ENCODE measurements around the gene EYS. TPM values are rescaled to one million over a fixed set of nuclear protein-coding genes. Genes with fewer than 3 reads are reported as not detected.

The EYS gene
- total RNA-seq, 2 donors from 2014 or later = not detected

DNA sequence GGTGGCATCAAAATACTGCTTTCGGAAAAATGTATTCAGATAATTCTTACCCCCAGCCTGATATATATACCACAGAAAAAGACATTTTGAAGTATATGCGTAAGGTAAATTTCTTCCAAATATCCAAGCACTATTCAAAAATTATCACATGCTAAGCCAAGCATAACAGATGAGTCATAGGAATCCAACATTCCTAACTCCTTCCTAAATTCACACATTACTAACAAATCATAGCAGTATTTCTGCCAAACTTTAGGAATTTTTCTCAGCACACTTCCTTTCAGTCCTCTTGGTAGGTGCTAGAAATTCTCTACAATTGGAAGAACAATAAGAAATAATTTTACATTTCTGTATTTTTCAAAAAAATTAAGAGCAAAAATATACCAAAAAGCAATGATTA is 417.5 kb downstream of the EYS start:
- no peak for ATAC-seq (replicated peaks)
- no peak overlapping the region for H3K27ac Mint-ChIP-seq
- no peaks in the 10 kb centered on the region for H3K4me1 Mint-ChIP-seq
- H3K9me3 Mint-ChIP-seq = peaks cover 4% of the 10 kb centered on the region
- H3K36me3 Mint-ChIP-seq (ENCODE audit: low read depth) = no peaks in the 10 kb centered on the region
- no peak overlapping the region for H3K4me3 Mint-ChIP-seq
- no peaks in the 10 kb centered on the region for H3K27me3 Mint-ChIP-seq

DNA sequence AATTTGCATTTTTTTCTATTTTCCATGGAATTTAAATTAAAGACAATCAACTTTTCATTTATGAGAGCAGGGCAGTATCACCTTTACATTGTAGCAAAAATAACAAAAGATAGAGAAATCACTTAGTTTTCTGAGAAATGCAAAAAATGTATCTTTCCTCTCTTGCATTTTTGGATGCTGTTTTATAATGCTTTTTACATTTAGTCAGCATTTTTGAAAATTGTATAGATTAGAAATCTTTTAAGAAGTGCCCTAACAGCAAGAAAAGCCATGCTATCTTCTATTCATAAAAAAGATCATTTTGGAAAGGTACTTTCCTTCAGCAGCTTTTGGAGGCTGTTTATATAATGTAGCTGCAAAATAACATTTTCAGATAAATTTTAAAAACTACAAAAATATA is 421.8 kb downstream of the EYS start:
- ATAC-seq (replicated peaks) = no peak
- Mint-ChIP-seq H3K9me3 (peaks cover 4% of the 10 kb centered on the region), H3K4me1 (no peaks in the 10 kb centered on the region), H3K4me3 (no peak overlapping the region), H3K36me3 (ENCODE audit: low read depth) (no peaks in the 10 kb centered on the region), H3K27me3 (no peaks in the 10 kb centered on the region), H3K27ac (no peak overlapping the region)

- H3K27ac Mint-ChIP-seq = no peak overlapping the region
- H3K4me3 Mint-ChIP-seq = no peak overlapping the region
- no peak for ATAC-seq (replicated peaks)
- H3K4me1 Mint-ChIP-seq = no peaks in the 10 kb centered on the region
- peaks cover 11% of the 10 kb centered on the region for H3K9me3 Mint-ChIP-seq
- no peaks in the 10 kb centered on the region for H3K27me3 Mint-ChIP-seq
- H3K36me3 Mint-ChIP-seq (ENCODE audit: low read depth) = no peaks in the 10 kb centered on the region
Observed at GRCh38 chr6:65280060-65280459, 427.0 kb downstream of the EYS start.

DNA sequence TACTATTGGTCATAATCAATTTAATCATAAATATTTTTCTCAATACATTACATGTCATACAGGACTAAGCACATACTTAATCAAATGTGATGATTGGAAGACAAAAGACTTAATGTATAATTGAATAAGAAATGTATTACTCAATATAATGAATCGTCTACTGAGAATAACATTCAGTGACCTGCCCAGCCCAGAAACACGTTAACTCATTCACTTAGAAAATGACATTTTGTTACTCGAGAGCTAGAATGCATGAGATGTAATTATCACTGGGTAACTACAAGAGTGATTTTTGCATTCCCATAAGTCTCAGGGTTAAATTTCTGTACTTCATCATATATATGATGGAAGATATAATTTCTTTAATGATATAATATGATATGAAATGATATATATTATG is 444.8 kb downstream of the EYS start:
- Mint-ChIP-seq H3K36me3 (ENCODE audit: low read depth) (no peaks in the 10 kb centered on the region), H3K27me3 (no peaks in the 10 kb centered on the region), H3K4me1 (no peaks in the 10 kb centered on the region), H3K27ac (no peak overlapping the region), H3K9me3 (peaks cover 13% of the 10 kb centered on the region), H3K4me3 (no peak overlapping the region)
- ATAC-seq (replicated peaks) = no peak

- Mint-ChIP-seq H3K4me1 (no peaks in the 10 kb centered on the region), H3K27ac (no peak overlapping the region)
Observed at GRCh38 chr6:65259982-65260381, 447.0 kb downstream of the EYS start.

GRCh38 chr6:65259059-65259458 is 448.0 kb downstream of the EYS start:
- H3K4me1 Mint-ChIP-seq = no peaks in the 10 kb centered on the region
- H3K9me3 Mint-ChIP-seq = peaks cover 15% of the 10 kb centered on the region
- ATAC-seq (replicated peaks) = no peak

More at GRCh38 chr6:65259982-65260381, 447.0 kb downstream of the EYS start:
- ATAC-seq (replicated peaks) = no peak
- H3K4me3 Mint-ChIP-seq = no peak overlapping the region
- H3K9me3 Mint-ChIP-seq = peaks cover 13% of the 10 kb centered on the region
- H3K27me3 Mint-ChIP-seq = no peaks in the 10 kb centered on the region
- no peaks in the 10 kb centered on the region for H3K36me3 Mint-ChIP-seq (ENCODE audit: low read depth)

DNA sequence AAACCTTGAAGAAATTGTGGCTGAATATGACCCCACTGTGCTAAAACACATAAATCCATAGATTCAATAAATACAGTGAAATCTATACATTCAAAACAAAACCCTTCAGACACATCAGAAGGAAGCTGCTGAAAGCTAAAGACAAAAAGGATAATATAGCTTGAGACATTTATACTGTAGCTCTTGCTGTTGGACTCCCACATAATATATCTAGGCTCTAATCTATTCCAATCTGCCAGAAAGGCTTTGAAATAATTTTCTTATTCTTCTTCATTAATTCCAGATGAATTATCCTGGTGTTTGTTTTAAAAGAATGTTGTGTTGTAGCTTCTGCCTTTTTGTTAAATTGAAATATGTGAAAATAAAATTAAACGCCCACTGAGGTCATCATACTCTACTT is 454.0 kb downstream of the EYS start:
- no peaks in the 10 kb centered on the region for H3K36me3 Mint-ChIP-seq (ENCODE audit: low read depth)
- peaks cover 8% of the 10 kb centered on the region for H3K9me3 Mint-ChIP-seq
- no peaks in the 10 kb centered on the region for H3K4me1 Mint-ChIP-seq
- no peak overlapping the region for H3K27ac Mint-ChIP-seq
- no peak for ATAC-seq (replicated peaks)
- no peak overlapping the region for H3K4me3 Mint-ChIP-seq
- H3K27me3 Mint-ChIP-seq = no peaks in the 10 kb centered on the region

More at GRCh38 chr6:65259059-65259458, 448.0 kb downstream of the EYS start:
- H3K4me3 Mint-ChIP-seq = no peak overlapping the region
- H3K27ac Mint-ChIP-seq = no peak overlapping the region
- no peaks in the 10 kb centered on the region for H3K27me3 Mint-ChIP-seq
- H3K36me3 Mint-ChIP-seq (ENCODE audit: low read depth) = no peaks in the 10 kb centered on the region

GRCh38 chr6:65248101-65248610 is 458.9 kb downstream of the EYS start:
- no peak for ATAC-seq (replicated peaks)
- no peak overlapping the region for H3K27ac Mint-ChIP-seq
- H3K4me3 Mint-ChIP-seq = no peak overlapping the region
- no peaks in the 10 kb centered on the region for H3K4me1 Mint-ChIP-seq
- H3K9me3 Mint-ChIP-seq = no peaks in the 10 kb centered on the region
- no peaks in the 10 kb centered on the region for H3K27me3 Mint-ChIP-seq
- no peaks in the 10 kb centered on the region for H3K36me3 Mint-ChIP-seq (ENCODE audit: low read depth)

DNA sequence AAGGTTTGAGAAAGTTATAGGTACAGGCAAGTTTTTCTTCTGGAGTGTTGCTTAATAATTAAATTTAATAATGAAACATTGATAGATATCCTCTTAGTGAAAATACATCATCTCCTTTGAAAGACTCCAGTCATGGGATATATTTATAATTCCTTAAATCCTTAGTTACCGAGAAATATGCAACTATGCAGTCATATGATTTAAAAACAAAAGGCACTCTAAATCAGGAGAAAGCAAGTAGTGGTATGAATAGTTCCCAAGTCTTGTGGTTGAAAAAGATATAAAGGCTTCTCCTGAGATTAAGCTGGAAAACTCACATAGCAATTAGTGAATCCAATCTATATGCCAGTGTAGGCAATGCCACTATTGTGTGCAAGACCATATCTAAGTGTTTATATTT is 475.4 kb downstream of the EYS start:
- H3K9me3 Mint-ChIP-seq = peaks cover 22% of the 10 kb centered on the region
- H3K4me3 Mint-ChIP-seq = no peak overlapping the region
- no peaks in the 10 kb centered on the region for H3K4me1 Mint-ChIP-seq
- no peaks in the 10 kb centered on the region for H3K36me3 Mint-ChIP-seq (ENCODE audit: low read depth)
- ATAC-seq (replicated peaks) = no peak
- no peaks in the 10 kb centered on the region for H3K27me3 Mint-ChIP-seq
- no peak overlapping the region for H3K27ac Mint-ChIP-seq

- Mint-ChIP-seq H3K4me3 (no peak overlapping the region), H3K27ac (no peak overlapping the region), H3K4me1 (no peaks in the 10 kb centered on the region), H3K36me3 (ENCODE audit: low read depth) (no peaks in the 10 kb centered on the region), H3K9me3 (peaks cover 21% of the 10 kb centered on the region), H3K27me3 (no peaks in the 10 kb centered on the region)
- no peak for ATAC-seq (replicated peaks)
Observed at GRCh38 chr6:65229825-65230224, 477.2 kb downstream of the EYS start.

GRCh38 chr6:65221153-65221552 is 485.9 kb downstream of the EYS start:
- peaks cover 15% of the 10 kb centered on the region for H3K9me3 Mint-ChIP-seq
- no peaks in the 10 kb centered on the region for H3K4me1 Mint-ChIP-seq
- no peak overlapping the region for H3K27ac Mint-ChIP-seq

DNA sequence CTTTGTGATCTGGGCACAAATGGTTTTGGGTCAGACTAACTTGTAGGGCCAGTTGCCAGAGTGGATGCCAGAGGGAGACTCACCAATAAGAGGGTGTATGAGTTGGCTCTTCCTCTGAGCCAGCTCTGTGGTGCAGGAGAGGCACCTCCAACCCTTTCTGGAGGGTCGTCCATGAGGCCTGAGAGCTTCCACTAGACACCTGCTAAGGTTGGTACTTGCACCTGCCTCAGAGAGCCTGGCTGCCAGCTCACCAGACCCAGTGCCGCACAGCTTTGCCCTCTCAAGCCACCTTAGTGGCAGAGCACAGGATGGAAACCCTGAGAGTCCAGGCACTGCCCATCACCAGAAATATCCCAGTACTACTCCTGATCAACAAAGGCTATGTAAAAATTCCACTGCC is 504.3 kb downstream of the EYS start:
- no peak overlapping the region for H3K4me3 Mint-ChIP-seq
- no peaks in the 10 kb centered on the region for H3K27me3 Mint-ChIP-seq
- H3K4me1 Mint-ChIP-seq = no peaks in the 10 kb centered on the region
- H3K9me3 Mint-ChIP-seq = peaks cover 17% of the 10 kb centered on the region
- H3K36me3 Mint-ChIP-seq (ENCODE audit: low read depth) = no peaks in the 10 kb centered on the region
- no peak overlapping the region for H3K27ac Mint-ChIP-seq
- ATAC-seq (replicated peaks) = no peak

More at GRCh38 chr6:65221153-65221552, 485.9 kb downstream of the EYS start:
- H3K27me3 Mint-ChIP-seq = no peaks in the 10 kb centered on the region
- no peak for ATAC-seq (replicated peaks)
- no peak overlapping the region for H3K4me3 Mint-ChIP-seq
- no peaks in the 10 kb centered on the region for H3K36me3 Mint-ChIP-seq (ENCODE audit: low read depth)

DNA sequence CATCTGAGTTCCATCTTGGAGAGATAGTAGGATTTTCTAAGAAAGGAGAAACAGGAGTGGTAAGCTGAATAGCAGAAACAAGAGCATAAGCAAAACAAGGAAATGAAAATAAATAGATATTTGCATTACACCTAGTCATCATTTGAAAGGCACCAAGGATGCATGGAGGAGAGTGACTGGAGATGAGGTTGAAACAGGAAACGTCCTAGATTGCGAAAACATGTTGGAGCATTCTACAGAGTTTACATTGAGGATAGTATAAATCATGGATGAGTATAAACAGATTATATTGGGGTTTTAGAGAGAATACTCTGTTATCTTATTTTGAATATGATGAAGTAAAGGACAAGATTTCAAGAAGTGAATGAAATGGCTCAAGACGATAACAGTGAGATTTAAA is 507.3 kb downstream of the EYS start:
- Mint-ChIP-seq H3K36me3 (ENCODE audit: low read depth) (no peaks in the 10 kb centered on the region), H3K9me3 (peaks cover 16% of the 10 kb centered on the region), H3K27me3 (no peaks in the 10 kb centered on the region), H3K27ac (no peak overlapping the region), H3K4me1 (no peaks in the 10 kb centered on the region), H3K4me3 (no peak overlapping the region)
- ATAC-seq (replicated peaks) = no peak

GRCh38 chr6:65199121-65199520 is 507.9 kb downstream of the EYS start:
- H3K4me1 Mint-ChIP-seq = no peaks in the 10 kb centered on the region
- peaks cover 16% of the 10 kb centered on the region for H3K9me3 Mint-ChIP-seq
- H3K36me3 Mint-ChIP-seq (ENCODE audit: low read depth) = no peaks in the 10 kb centered on the region
- H3K27ac Mint-ChIP-seq = no peak overlapping the region
- H3K27me3 Mint-ChIP-seq = no peaks in the 10 kb centered on the region
- H3K4me3 Mint-ChIP-seq = no peak overlapping the region
- ATAC-seq (replicated peaks) = no peak

DNA sequence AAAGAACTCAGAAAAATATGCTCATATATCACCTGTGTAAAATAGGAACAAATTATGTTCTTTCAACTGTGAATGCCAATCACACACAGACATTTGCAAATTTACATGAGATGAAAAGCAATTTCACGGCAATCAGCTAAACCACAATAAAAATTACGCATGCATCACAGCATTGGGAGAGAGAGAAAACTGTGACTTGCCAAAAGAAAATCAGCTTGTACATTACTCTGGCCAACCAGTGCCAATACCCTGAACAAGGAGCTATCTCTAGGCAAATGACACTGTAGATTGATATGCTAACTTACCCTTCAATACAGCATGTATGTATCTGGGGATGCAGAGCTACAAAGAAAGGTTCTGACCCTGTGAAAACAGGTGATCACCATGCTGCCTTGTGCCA is 515.6 kb downstream of the EYS start:
- Mint-ChIP-seq H3K36me3 (ENCODE audit: low read depth) (no peaks in the 10 kb centered on the region), H3K27ac (no peak overlapping the region), H3K4me1 (no peaks in the 10 kb centered on the region), H3K9me3 (peaks cover 8% of the 10 kb centered on the region), H3K4me3 (no peak overlapping the region), H3K27me3 (no peaks in the 10 kb centered on the region)
- ATAC-seq (replicated peaks) = no peak

GRCh38 chr6:65189236-65189881 is 517.7 kb downstream of the EYS start:
- no peak for ATAC-seq (replicated peaks)
- H3K4me1 Mint-ChIP-seq = no peaks in the 10 kb centered on the region
- H3K4me3 Mint-ChIP-seq = no peak overlapping the region
- H3K27me3 Mint-ChIP-seq = no peaks in the 10 kb centered on the region
- no peaks in the 10 kb centered on the region for H3K36me3 Mint-ChIP-seq (ENCODE audit: low read depth)
- H3K27ac Mint-ChIP-seq = no peak overlapping the region
- peaks cover 9% of the 10 kb centered on the region for H3K9me3 Mint-ChIP-seq

Data from activated T-helper 17 cell treated with anti-CD3 and anti-CD28 coated beads, Interleukin-2, amount 50 U/mL, for 72 hours (primary cell).